ENCODE measurements around the gene IAPP. TPM values are rescaled to one million over a fixed set of nuclear protein-coding genes. Genes with fewer than 3 reads are reported as not detected.
A peak's percentile ranks its signal among the peaks of the same experiment; 100 is the strongest.

Gene IAPP
- 1 to 10 TPM in 2 of 8 experiments, under 1 TPM in 5, not detected in 1; 0.20 to 2.7 (median 0.46) TPM for total RNA-seq

GRCh38 chr12:21372602-21373001 is at the start of gene IAPP:
TSS of gene IAPP (plus strand) at chr12:21372902. CDS start at chr12:21373352, 450 bp downstream.
- H3K4me1 ChIP-seq (replicated peaks in 1 of 2): no peaks in the 10 kb centered on the region
- 43 to 100% (median 85%) methylated on average over 1 to 2 of the region's 2 CpGs for WGBS, 10 experiments
- ATAC-seq (replicated peaks in 6 of 8): no peak
- H3K4me3 ChIP-seq: no peak within 1 kb of the TSS
- no peak within 1 kb of the TSS for H3K27ac ChIP-seq
- in situ Hi-C loops (cut with MboI; ENCODE audit: low pct_unique_long_range_greater_than_20kb in 2 of 9, low sequenced_read_pairs in 9 of 9, unreplicated experiment in 9 of 9): no loop called here

DNA sequence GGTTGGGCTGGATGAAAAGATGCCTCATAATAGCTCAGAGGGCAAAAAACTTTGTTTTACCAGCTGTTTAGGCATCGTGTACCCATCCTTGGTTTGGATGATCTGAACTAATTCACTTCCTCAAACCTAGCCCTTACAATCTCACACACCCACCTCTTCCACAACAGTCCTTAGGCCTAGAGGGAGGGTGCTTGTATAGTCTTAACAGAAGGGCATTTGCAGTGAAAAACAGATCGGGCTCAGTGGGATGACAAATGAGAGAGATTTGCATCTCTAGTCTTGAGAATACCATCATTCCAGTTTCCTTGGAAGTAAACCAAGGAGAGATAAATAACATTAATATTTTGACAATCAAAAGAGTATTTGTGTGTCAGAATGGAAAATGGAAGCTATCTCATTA is 49.0 kb upstream of the IAPP start:
- WGBS, 10 experiments: 0 to 80% (median 31%) methylated on average over 1 to 2 of the region's 2 CpGs; no CpG with 5 or more reads in 2 of the 10 experiments
- H3K4me1 ChIP-seq (replicated peaks in 1 of 2): peaks cover 0 to 6% of the 10 kb centered on the region in 2 donors
- in situ Hi-C loops (cut with MboI; ENCODE audit: low pct_unique_long_range_greater_than_20kb in 2 of 9, low sequenced_read_pairs in 9 of 9, unreplicated experiment in 9 of 9): loop anchor here in 3 of 9 experiments (25.0 kb wide), 2 partner anchors 114 to 314 kb away; partner anchors contain the start of gene PYROXD1 (in 2 of the 3)
- no peak overlapping the region for H3K27ac ChIP-seq
- no peak overlapping the region for H3K4me3 ChIP-seq
- ATAC-seq (replicated peaks in 6 of 8): peak in 1 of 8 experiments; percentile 33

DNA sequence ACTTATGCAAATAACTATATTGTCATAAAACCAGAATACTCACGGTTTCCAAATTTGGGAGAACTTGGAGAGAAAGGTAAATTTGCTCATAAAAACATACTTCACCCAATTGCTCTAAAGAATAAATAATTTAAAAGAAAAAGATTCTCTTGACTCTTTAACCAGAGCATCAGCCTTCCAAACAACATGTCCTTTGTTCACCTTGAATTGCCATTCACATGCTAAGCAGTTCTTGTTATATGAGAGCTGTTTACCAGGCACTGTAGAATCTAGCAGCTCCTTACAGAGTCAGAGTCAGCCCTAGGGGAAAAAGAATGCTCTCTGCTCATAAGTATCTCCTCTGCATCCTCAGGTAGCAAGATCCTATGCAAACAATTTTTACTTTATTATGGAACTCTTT is 48.2 kb upstream of the IAPP start:
- no peak overlapping the region for H3K4me3 ChIP-seq
- H3K4me1 ChIP-seq (replicated peaks in 1 of 2): peaks cover 0 to 6% of the 10 kb centered on the region in 2 donors
- in situ Hi-C loops (cut with MboI; ENCODE audit: low pct_unique_long_range_greater_than_20kb in 2 of 9, low sequenced_read_pairs in 9 of 9, unreplicated experiment in 9 of 9): loop anchor here in 3 of 9 experiments (25.0 kb wide), 2 partner anchors 113 to 313 kb away; partner anchors contain the start of gene PYROXD1 (in 2 of the 3)
- 0 to 70% (median 38%) methylated on average over 1 of the region's 1 CpG; no CpG with 5 or more reads in 1 of the 10 experiments for WGBS, 10 experiments
- ATAC-seq (replicated peaks in 6 of 8): peak in 5 of 8 experiments; percentile 53 to 87 (median 65)
- H3K27ac ChIP-seq: no peak overlapping the region

DNA sequence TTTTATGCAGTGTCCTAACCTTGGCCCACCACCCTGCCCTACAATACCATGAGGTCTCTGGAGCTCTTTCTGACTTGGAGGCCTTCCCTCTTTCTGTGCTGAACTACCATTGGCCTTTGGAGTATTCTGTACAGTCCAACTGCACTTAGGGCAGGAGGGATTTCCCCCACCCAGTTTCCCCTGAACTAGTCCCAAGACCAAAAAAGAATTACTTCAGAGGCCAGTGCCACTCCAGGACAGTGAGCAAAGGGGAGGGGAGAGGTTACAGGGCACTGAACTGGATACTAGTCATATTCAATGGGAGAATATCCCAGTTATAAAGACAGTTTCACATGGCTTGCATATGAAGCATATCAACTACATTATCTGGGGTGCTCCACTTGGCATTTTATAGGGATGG is 44.1 kb upstream of the IAPP start:
- in situ Hi-C loops (cut with MboI; ENCODE audit: low pct_unique_long_range_greater_than_20kb in 2 of 9, low sequenced_read_pairs in 9 of 9, unreplicated experiment in 9 of 9): no loop called here
- no peak for ATAC-seq (replicated peaks in 6 of 8)
- H3K4me3 ChIP-seq: no peak overlapping the region
- H3K4me1 ChIP-seq (replicated peaks in 1 of 2): peaks cover 0 to 6% of the 10 kb centered on the region in 2 donors
- H3K27ac ChIP-seq: no peak overlapping the region

DNA sequence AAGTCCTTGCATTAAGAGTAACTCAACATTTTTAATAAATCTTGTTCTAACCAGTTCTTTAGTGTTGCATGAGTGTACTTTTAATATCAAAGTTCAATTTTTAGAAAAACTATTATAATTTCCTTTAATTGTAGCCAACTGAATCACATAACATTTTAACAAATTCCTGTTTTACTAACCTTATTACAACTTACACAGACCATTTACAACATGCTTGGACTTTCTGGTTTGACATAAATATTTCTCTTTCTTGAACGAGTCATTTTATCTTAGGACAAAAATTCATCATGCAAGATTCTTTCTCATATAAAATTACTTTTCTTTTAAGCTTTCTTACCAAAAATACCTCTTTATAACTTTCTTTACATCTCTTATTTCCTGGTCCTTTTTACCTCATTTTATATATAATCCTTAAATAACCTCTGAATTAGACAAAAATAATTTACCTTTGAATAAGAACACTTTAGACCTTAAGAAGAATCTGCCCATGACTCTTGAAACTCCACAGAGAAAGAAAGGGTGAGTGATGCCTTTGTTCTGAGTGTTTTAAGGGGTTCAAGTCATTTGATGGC is 41.9 kb upstream of the IAPP start:
- no peak for ATAC-seq (replicated peaks in 6 of 8)
- Histone ChIP-seq H3K27ac (no peak overlapping the region), H3K4me1 (replicated peaks in 1 of 2) (no peaks in the 10 kb centered on the region), H3K4me3 (no peak overlapping the region)
- 0 to 71% (median 43%) methylated on average over 1 of the region's 1 CpG; no CpG with 5 or more reads in 1 of the 10 experiments for WGBS, 10 experiments
- in situ Hi-C loops (cut with MboI; ENCODE audit: low pct_unique_long_range_greater_than_20kb in 2 of 9, low sequenced_read_pairs in 9 of 9, unreplicated experiment in 9 of 9): no loop called here

DNA sequence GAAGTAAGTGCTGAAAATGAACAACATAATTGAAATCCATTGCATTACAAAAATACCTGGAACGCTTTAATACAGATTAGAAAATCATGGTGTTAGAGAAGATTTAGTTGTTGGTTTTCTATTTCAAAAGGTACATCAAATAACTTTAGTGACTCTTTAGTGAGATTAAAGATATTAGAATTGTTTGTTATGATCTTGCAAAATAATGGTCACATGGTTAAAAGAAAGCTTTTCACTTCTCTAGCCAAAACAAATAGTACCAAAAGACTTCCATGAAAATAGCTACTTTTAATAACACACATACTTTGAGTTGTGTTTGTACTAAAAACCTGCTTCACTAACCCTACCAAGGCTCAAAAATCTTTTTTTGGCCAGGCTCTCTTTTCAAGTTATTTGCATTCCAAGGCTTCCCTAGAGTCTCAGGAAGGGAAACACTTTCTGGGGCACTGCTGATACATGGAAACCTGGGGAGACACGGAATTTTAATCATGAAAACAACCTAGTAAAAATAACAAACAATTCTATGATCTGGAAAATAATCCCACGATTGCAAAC is 37.9 kb upstream of the IAPP start, which contains the start of gene SLCO1A2:
Gene SLCO1A2, minus strand, starts transcription at position 147 of the 555 bp plus-strand sequence. CDS start 270 bp downstream, outside the sequence.
- no peak for ATAC-seq (replicated peaks in 6 of 8)
- no peak within 1 kb of the TSS for H3K27ac ChIP-seq
- in situ Hi-C loops (cut with MboI; ENCODE audit: low pct_unique_long_range_greater_than_20kb in 2 of 9, low sequenced_read_pairs in 9 of 9, unreplicated experiment in 9 of 9): no loop called here
- H3K4me3 ChIP-seq: no peak within 1 kb of the TSS
- no peaks in the 10 kb centered on the region for H3K4me1 ChIP-seq (replicated peaks in 1 of 2)
- 5 to 100% (median 67%) methylated on average over 1 to 3 of the region's 3 CpGs for WGBS, 10 experiments

DNA sequence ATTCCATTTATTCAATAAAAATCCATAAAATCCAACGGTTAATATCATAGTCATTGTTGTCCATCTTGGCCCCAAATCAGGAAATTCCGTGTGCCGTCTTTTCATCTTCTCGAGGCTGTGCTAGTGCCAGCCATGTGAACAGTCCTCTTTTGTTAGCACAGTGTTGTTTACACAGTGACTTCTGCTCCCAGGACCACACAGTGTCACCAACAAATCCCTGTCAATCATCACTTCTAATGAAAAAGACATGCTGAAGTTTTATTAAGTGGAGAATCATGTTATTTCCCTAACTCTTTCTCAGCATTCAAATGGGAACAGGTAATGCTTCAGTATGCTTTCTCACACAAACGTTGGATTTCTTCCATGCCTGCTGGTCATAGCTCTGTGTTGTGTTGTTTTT is 36.0 kb upstream of the IAPP start:
- in situ Hi-C loops (cut with MboI; ENCODE audit: low pct_unique_long_range_greater_than_20kb in 2 of 9, low sequenced_read_pairs in 9 of 9, unreplicated experiment in 9 of 9): no loop called here
- H3K27ac ChIP-seq: no peak overlapping the region
- no peak for ATAC-seq (replicated peaks in 6 of 8)
- no peaks in the 10 kb centered on the region for H3K4me1 ChIP-seq (replicated peaks in 1 of 2)
- no peak overlapping the region for H3K4me3 ChIP-seq
- 0 to 93% (median 40%) methylated on average over 1 to 5 of the region's 5 CpGs; no CpG with 5 or more reads in 1 of the 10 experiments for WGBS, 10 experiments

GRCh38 chr12:21337453-21337852 is 35.2 kb upstream of the IAPP start:
- H3K4me1 ChIP-seq (replicated peaks in 1 of 2): no peaks in the 10 kb centered on the region
- no peak overlapping the region for H3K27ac ChIP-seq
- no peak for ATAC-seq (replicated peaks in 6 of 8)
- in situ Hi-C loops (cut with MboI; ENCODE audit: low pct_unique_long_range_greater_than_20kb in 2 of 9, low sequenced_read_pairs in 9 of 9, unreplicated experiment in 9 of 9): no loop called here
- no peak overlapping the region for H3K4me3 ChIP-seq

- in situ Hi-C loops (cut with MboI; ENCODE audit: low pct_unique_long_range_greater_than_20kb in 2 of 9, low sequenced_read_pairs in 9 of 9, unreplicated experiment in 9 of 9): no loop called here
Observed at GRCh38 chr12:21337959-21338744, 34.5 kb upstream of the IAPP start.

DNA sequence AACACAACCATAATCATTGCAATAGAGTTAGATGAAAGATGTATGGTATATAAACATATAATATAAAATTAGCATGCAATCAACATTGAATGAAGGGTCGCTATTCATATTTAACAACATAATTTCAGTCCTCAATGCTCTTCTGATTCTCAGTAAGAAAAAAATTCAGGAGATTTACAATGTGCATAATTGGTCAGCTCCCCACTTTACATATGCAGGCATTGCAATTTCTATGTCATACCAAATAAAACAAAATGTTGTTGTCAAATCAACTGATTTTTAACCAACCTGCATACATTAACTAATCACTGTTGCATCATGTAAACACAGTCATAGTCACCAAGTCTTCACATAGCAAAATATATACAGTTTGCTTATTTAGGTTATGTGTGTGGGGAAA is 32.8 kb upstream of the IAPP start:
- H3K4me3 ChIP-seq: no peak overlapping the region
- no peak overlapping the region for H3K27ac ChIP-seq
- WGBS, 10 experiments: 0 to 100% (median 0%) methylated on average over 1 of the region's 1 CpG; no CpG with 5 or more reads in 3 of the 10 experiments
- no peaks in the 10 kb centered on the region for H3K4me1 ChIP-seq (replicated peaks in 1 of 2)
- in situ Hi-C loops (cut with MboI; ENCODE audit: low pct_unique_long_range_greater_than_20kb in 2 of 9, low sequenced_read_pairs in 9 of 9, unreplicated experiment in 9 of 9): no loop called here
- ATAC-seq (replicated peaks in 6 of 8): peak in 3 of 8 experiments; percentile 48 to 76 (median 56)

More at GRCh38 chr12:21337959-21338744, 34.5 kb upstream of the IAPP start:
- no peak for ATAC-seq (replicated peaks in 6 of 8)
- H3K4me3 ChIP-seq: no peak overlapping the region
- no peaks in the 10 kb centered on the region for H3K4me1 ChIP-seq (replicated peaks in 1 of 2)
- no peak overlapping the region for H3K27ac ChIP-seq
- WGBS, 10 experiments: 29 to 98% (median 81%) methylated on average over 1 to 6 of the region's 6 CpGs; no CpG with 5 or more reads in 2 of the 10 experiments

DNA sequence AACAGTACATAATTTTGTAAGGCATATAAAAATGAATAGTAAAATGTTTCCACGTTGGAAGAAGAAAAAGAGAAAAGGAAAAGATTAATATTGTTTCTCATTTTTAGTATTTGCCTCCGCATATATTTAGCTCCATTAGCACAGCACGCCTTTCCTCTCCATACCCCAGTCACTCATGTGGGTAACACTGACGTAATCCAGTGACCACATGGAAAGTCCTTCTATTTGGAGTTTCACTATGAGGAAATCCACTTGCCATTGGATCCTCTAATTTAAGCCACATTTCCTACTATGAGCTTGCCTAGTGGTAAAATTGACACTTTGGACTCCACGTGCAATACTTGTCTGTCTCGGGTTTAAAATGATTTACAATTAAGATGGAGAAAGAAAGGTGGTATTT is 32.3 kb upstream of the IAPP start:
- ATAC-seq (replicated peaks in 6 of 8): peak in 2 of 8 experiments; percentile 54 to 55
- Histone ChIP-seq H3K4me3 (no peak overlapping the region), H3K27ac (no peak overlapping the region), H3K4me1 (replicated peaks in 1 of 2) (no peaks in the 10 kb centered on the region)
- in situ Hi-C loops (cut with MboI; ENCODE audit: low pct_unique_long_range_greater_than_20kb in 2 of 9, low sequenced_read_pairs in 9 of 9, unreplicated experiment in 9 of 9): no loop called here
- WGBS, 10 experiments: 6 to 95% (median 85%) methylated on average over 3 to 6 of the region's 6 CpGs

- WGBS, 10 experiments: 0 to 100% (median 79%) methylated on average over 1 to 4 of the region's 4 CpGs; no CpG with 5 or more reads in 2 of the 10 experiments
Observed at GRCh38 chr12:21341769-21342168, 30.9 kb upstream of the IAPP start.

DNA sequence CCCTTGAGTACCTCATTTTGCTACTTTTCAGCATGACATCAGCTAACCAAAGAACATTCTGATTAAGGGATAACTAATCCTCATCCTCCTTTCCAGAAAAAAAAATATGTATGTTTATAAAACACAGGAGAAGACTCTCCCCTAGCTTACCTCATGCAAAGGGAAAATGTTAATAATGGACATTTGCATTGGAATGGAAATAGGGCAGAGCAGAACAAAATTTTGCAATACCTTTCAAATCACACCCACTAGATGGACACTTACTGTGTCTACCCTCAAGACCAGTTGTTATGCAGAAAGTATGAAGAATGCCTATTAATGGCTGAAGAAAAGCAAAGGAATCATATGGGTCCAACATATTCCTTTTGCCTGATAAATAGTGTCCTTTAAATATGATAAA is 29.1 kb upstream of the IAPP start:
- Histone ChIP-seq H3K4me3 (no peak overlapping the region), H3K4me1 (replicated peaks in 1 of 2) (no peaks in the 10 kb centered on the region), H3K27ac (no peak overlapping the region)
- in situ Hi-C loops (cut with MboI; ENCODE audit: low pct_unique_long_range_greater_than_20kb in 2 of 9, low sequenced_read_pairs in 9 of 9, unreplicated experiment in 9 of 9): no loop called here
- ATAC-seq (replicated peaks in 6 of 8): peak in 3 of 8 experiments; percentile 84 to 86 (median 84)

More at GRCh38 chr12:21341769-21342168, 30.9 kb upstream of the IAPP start:
- ATAC-seq (replicated peaks in 6 of 8): peak in 5 of 8 experiments; percentile 6 to 75 (median 50)
- Histone ChIP-seq H3K4me3 (no peak overlapping the region), H3K4me1 (replicated peaks in 1 of 2) (no peaks in the 10 kb centered on the region), H3K27ac (no peak overlapping the region)
- in situ Hi-C loops (cut with MboI; ENCODE audit: low pct_unique_long_range_greater_than_20kb in 2 of 9, low sequenced_read_pairs in 9 of 9, unreplicated experiment in 9 of 9): no loop called here

Data from motor neuron (in vitro differentiated cells).